GM19099 (cell line): ENCODE results near the gene GRB7.

Experiments used
- POLR2A ChIP-seq: IDR thresholded peaks from 3 replicates; pipeline ENCODE4 v1.6.1; 2011; ENCODE audit warnings: low read depth; ENCODE audit not compliant: insufficient read length; ENCODE audit errors: extremely low read depth

The GRB7 gene

GRCh38 chr17:39737760-39738567 lies at the start of gene GRB7:
Gene GRB7, plus strand, starts transcription at chr17:39737938. Its CDS starts 4,364 bp downstream, at chr17:39742302.
- no peak for TF ChIP-seq POLR2A

DNA sequence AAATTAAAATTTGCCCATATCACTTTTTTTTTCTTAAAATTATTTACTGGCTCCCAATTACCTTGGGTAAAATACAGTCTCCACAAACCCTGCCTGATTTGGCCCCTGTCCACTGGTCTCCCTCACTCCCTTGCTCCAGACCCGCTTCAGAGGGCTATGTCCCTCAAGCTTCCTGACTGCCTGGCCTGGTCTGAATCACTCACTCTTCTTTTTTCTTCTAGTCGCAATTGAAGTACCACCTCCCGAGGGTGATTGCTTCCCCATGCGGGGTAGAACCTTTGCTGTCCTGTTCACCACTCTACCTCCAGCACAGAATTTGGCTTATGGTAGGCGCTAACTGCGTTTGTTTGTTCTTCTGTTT lies 49.3 kb upstream of the GRB7 start:
- no peak for TF ChIP-seq POLR2A

- TF ChIP-seq POLR2A: no peak
Measured at GRCh38 chr17:39688945-39689344, 48.8 kb upstream of the GRB7 start.

GRCh38 chr17:39694593-39694992 lies 43.1 kb upstream of the GRB7 start:
- TF ChIP-seq POLR2A: no peak

- TF ChIP-seq POLR2A: no peak
Measured at GRCh38 chr17:39695089-39695474, 42.7 kb upstream of the GRB7 start.

- no peak for TF ChIP-seq POLR2A
Measured at GRCh38 chr17:39696731-39697130, 41.0 kb upstream of the GRB7 start.

GRCh38 chr17:39697961-39698360 lies 39.8 kb upstream of the GRB7 start:
- no peak for TF ChIP-seq POLR2A

DNA sequence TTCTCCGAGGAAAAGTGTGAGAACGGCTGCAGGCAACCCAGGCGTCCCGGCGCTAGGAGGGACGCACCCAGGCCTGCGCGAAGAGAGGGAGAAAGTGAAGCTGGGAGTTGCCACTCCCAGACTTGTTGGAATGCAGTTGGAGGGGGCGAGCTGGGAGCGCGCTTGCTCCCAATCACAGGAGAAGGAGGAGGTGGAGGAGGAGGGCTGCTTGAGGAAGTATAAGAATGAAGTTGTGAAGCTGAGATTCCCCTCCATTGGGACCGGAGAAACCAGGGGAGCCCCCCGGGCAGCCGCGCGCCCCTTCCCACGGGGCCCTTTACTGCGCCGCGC lies 38.0 kb upstream of the GRB7 start, which contains the start of gene ERBB2:
Gene ERBB2 (plus strand): TSS at position 247 of the 330 bp plus-strand sequence. CDS start 175 bp downstream, outside the sequence.
- no peak for TF ChIP-seq POLR2A

- TF ChIP-seq POLR2A: no peak
Measured at GRCh38 chr17:39700148-39700987, 37.4 kb upstream of the GRB7 start.

DNA sequence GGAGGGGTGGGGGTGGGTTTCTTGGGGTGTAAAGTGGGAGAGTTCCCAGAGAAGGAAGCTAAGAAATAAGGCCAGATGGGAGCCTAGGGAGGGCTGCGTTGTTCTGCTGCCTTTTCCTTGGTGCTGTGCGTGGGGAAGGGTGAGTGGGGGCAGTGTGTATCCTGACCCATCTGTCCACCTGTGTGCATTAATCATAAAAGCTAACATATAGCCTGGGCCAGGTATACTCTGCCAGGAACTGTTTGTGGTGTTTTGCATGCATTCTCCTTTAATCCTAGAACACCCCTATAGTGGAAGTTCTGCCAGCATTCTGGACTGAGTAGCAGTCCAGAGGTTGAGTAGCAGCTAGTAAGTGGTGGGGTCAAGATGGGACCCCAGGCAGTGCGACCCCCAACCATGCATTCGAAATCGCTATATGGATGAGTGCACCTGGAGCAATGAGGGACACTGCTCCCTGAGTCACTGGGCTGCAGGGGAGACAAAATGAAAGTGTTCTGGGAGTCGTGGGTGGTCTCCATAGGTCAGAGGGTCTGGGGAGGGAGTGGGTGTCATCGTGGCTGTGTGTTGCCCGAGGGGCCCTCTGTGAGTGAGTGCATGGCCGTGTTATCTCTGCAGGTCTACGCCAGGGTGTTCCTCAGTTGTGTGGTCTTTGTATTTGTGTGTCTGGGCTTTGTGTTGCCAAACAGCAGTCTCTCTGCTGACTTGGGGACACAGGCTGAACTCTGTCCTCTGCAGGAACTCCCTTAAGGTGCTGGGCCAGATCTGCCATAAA lies 36.5 kb upstream of the GRB7 start:
- TF ChIP-seq POLR2A: no peak

DNA sequence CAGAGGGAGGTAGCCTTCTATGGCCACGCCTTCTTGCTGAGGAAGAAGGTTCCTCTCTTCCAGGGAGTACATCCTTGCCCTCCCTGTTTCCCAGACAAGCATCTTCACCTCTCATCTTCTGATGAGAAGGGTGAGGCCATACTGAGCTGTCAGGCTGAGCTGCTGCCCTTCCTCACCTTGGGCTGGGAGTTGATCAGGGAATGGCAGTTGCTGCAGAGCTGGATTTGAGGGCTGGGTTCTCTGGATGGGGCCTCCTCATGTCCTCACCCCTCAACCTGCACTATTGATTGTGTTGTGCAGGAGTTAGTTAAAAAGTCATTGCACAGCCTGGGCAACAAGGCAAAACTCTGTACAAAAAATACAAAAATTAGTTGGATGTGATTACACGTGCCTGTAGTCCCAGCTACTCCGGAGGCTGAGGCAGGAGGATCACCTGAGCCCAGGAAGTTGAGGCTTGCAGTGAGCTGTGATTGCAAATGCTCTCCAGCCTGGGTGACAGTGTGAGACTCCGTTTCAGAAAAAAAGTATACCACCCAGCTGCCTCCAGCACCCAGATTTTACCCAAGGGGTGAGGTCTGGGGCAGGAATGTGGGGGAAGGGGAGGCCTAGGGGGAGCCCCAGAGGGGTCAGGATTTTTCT lies 35.8 kb upstream of the GRB7 start:
- TF ChIP-seq POLR2A: no peak

DNA sequence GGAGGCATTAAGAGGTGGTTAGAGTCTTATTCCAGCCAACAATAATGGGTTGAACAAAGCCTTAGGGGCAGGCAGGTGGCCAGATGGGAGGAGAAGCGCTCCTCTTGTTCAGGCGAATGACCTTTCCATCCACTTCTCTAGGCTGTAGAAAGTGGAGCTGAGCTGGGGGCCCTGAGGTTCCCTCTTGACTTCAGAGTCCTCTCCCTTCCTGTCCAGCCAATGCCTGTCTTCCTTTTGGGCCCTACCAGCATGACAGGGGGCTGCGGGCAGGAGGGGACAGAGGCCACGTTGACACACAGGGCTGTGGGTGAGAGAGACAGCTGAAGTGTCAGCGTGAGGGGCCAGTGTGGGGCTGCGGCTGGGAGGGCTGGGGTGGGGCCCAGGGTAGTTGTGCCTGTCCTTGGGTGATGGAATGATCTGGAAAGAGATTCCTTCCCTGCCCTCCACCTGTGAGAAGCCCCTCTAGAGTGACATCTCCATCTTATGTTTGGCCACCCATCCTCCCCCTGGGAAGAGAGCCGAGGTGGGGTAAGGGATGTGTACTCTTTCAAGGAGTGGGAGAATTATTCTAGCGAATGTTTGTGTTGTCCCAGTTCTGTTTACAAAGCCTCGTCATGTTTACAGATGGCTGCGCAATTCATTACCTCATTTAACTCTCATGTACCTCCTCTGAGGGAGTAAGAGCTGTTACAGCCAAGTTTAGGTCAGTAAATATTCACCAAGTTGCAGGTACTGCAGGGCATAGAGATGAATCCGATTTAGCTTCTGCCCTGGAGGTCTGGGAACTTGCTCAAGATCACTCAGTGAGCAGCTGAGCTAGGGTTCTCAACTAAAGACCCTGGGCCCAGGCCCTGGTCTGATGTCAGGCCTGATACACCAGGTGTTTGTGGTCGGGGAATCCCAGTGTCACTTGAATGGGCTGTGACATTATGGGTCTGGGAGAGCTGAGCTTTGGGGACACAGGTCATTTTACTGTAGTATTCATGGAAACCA lies 34.5 kb upstream of the GRB7 start:
- TF ChIP-seq POLR2A: no peak

- TF ChIP-seq POLR2A: no peak
Measured at GRCh38 chr17:39703913-39704312, 33.8 kb upstream of the GRB7 start.
